Activated naive CD8-positive, alpha-beta T cell treated with anti-CD3 and anti-CD28 coated beads, Interleukin-2, amount 50 U/mL, for 16 hours (primary cell): ENCODE results near the gene PPP2R2D.
"Not testable (repeated sequence)": the region's sequence is repeated elsewhere in the genome, so short reads cannot be mapped to it uniquely, and the experiment has no call there.

Source experiments
- DNase-seq: peaks from one replicate; pipeline ENCODE4 v3.0.0-alpha.2; 2020; ENCODE audit warnings: low read depth, low spot score

The PPP2R2D gene

GRCh38 chr10:131907679-131908078, 6.9 kb downstream of the PPP2R2D start:
- no peak for DNase-seq

DNA sequence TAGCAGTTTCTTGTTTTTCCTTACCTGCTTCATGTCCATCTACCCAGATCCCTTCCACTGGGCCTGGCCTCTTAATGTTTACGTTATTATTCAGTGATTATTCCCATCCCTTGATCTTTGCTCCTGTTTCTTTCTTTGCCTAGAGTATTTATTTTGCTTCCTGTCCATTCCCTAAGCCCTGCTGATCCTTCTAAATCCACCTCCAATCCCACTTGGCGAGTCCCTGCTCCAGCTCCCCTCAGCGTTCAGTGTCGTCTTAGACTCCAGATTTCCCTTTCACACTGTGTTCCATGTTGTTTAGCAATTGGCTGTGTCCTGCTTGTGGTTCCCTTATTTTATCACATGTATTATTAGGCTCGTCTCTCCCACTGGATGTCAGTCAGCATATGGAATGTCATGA, 7.3 kb downstream of the PPP2R2D start:
- no peak for DNase-seq

- no peak for DNase-seq
These were observed 8.4 kb downstream of the PPP2R2D start for GRCh38 chr10:131909014-131909808.

DNA sequence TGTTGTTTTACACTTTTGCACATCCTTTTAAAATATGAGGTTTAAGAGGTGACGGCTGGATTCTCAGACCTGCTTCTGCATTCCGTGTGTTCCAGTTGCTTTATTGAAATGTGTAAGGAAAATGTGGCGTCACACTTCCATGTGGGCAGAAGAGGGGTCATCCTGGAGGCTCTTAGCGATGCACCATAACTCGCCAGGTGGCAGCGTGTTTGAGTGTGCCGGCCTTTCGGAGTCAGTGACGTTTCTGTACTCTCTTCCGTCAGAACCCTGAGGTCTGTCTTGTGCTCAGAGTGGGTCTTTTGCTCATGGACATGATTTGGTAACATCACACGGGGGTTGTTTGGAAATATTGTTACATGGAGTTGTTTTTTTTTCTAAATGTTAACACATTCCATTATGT, 9.1 kb downstream of the PPP2R2D start:
- no peak for DNase-seq

- no peak for DNase-seq
These were observed 10.0 kb downstream of the PPP2R2D start for GRCh38 chr10:131910663-131911314.

GRCh38 chr10:131911451-131911850, 10.6 kb downstream of the PPP2R2D start:
- DNase-seq, result no peak

DNA sequence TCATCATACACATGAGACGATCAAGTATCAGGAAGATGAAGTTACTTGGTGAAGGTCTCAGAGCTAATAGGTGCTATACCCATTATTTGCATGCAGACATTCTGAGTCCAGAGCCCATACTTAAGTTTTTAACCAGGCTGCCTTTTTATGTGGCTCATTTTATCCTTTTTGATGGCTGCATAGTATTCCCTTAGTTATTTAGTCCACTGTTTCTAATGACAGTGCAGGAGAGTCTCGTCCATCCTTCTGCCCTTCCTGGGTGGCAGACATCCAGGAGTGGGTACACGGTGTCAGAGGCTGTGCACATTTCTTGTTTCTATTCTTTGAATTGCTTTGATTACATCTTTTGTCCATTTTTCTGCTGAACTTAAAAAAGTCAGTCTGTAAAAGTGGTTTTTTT, 11.8 kb downstream of the PPP2R2D start:
- DNase-seq, result no peak

DNA sequence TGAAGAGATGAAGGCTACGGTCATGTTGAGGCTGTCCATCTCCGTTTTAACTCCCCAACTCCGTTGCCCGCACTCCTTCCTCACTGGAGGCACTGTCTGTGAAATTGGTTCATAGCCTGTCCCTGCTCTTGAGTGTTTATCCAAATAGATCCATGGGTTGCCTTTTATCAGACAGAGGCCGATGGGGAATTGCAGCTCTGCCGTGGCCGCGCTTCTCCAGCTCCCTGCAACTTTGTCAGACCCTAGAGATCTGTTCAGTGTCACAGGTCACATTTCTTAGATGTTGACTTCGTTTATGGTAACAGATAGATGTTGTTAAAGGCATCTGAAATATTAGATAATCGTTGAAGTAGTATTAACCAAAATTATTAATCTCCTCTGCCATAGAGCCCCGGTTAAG, 14.7 kb downstream of the PPP2R2D start:
- DNase-seq, result no peak

GRCh38 chr10:131915990-131916766, 15.4 kb downstream of the PPP2R2D start:
- DNase-seq, result no peak

DNA sequence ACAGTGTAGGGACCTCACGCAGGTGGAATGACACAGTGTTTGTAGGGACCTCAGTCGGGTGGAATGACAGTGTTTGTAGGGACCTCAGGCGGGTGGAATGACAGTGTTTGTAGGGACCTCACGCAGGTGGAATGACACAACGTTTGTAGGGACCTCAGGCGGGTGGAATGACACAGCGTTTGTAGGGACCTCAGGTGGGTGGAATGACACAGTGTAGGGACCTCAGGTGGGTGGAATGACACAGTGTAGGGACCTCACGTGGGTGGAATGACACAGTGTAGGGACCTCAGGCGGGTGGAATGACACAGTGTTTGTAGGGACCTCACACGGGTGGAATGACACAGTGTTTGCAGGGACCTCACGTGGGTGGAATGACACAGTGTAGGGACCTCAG, 16.0 kb downstream of the PPP2R2D start:
- not testable (repeated sequence) for DNase-seq

- not testable (repeated sequence) for DNase-seq
These were observed 16.7 kb downstream of the PPP2R2D start for GRCh38 chr10:131917496-131917895.

- not testable (repeated sequence) for DNase-seq
These were observed 18.7 kb downstream of the PPP2R2D start for GRCh38 chr10:131919461-131919860.

GRCh38 chr10:131920151-131920550, 19.3 kb downstream of the PPP2R2D start:
- no peak for DNase-seq

DNA sequence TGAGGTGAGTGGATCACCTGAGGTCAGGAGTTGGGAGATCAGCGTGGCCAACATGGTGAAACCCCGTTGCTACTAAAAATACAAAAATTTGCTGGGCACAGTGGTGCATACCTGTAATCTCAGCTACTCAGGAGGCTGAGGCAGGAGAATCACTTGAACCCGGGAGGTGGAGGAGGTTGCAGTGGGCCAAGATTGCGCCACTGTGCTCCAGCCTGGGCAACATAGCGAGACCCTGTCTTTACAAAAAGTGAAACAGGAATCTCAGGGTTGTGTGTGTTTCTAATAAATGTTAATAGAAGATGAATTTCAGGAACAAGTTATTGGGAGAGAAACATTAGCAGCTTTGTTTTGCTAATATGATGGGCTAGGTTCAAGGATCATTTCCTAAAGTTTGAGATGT, 19.9 kb downstream of the PPP2R2D start:
- DNase-seq, result no peak

GRCh38 chr10:131921184-131921583, 20.4 kb downstream of the PPP2R2D start:
- no peak for DNase-seq

GRCh38 chr10:131923038-131923756, 22.4 kb downstream of the PPP2R2D start:
- no peak for DNase-seq

- no peak for DNase-seq
These were observed 24.3 kb downstream of the PPP2R2D start for GRCh38 chr10:131925011-131925649.

- DNase-seq, result no peak
These were observed 24.9 kb downstream of the PPP2R2D start for GRCh38 chr10:131925716-131926115.

DNA sequence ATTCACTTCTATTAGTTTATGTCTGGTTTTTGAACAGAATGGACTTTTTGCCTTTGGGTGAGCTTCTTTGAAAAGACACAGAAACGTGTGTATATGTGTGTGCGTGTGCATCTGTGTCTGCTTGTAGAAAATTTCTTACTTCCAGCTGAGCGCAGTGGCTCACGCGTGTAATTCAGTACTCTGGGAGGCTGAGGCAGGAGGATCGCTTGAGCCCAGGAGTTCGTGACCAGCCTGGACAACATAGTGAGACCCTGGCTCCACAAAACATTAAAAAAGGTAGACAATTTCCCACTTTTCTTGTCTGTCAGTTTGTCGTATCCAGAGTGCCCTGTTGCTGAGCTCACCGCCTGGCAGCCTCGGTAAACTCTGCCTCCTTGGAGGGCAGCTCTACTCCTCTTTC, 25.4 kb downstream of the PPP2R2D start:
- no peak for DNase-seq

DNA sequence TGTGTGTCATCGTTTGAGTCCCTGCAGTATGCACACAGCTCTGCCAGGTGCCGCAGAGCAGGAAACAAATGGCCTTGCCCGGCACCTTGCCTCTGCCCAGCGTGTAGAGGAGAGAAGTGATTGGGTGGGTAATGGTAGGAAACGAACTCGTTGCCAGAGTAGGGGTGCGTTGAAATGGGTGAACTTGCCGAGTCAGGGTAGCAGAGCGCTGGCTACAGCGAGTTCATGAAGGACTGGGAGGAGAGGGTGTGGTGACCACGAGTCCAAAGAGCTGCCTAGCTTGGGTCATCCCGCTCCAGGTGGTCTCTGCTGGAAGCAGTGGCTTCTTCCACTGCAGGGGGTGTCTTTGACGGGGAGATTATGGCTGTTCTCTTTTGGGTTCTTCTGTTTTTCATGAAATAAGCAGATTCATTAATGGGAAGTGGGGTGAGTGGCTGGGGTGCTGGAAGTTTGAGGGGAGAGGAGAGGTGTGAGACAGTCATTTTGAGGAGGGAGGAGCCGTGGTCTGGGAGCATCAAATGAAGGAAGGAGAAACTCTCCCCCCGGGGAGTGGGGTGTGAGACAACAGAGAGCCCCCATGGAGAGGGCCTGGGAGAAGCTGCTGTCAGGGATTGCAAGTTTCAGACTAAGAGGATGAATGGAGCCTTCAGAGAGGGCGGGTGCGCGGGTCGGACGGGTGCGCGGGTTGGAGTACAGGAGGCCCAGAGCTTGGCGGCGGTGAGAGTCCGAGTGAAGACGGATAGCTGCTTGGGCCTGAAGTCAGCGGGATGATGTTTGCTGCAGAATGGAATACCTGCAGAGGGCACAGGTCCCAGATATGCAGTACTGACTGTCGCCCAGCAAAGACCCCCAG, 26.2 kb downstream of the PPP2R2D start:
- no peak for DNase-seq
